Measurements from ENCODE around the gene HRH1.

DNA sequence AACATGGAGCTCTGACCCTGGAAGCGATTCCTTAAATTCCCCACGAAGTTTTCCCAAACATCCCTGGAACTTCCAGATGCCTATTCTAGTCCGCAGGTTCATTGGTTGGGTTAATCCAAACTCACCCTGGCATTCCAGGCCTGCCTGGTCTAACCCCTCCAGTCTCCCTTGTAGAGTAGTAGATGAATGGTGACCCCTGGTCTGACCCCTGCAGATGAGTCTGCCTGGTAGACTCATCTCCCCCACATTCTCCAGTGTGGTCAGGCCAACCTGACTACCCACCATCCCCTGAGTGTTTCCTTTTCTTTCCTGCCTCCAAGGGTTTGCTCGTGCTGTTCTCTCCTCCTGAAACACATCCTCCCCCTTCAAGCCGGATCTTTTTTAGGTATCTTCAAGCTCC lies 10.8 kb upstream of the HRH1 start:
- no peak for TF ChIP-seq SUZ12 (IDR thresholded peaks at IDR 0.05)
- TF ChIP-seq ELF4 (IDR thresholded peaks at IDR 0.05): no peak
- TF ChIP-seq TARDBP (IDR thresholded peaks at IDR 0.05): no peak
- no peak for TF ChIP-seq FOXK2 (IDR thresholded peaks at IDR 0.05)
- no peak for TF ChIP-seq LEF1 (IDR thresholded peaks at IDR 0.05; ENCODE audit: borderline replicate concordance)
- TF ChIP-seq HDGF (IDR thresholded peaks at IDR 0.05; ENCODE audit: borderline replicate concordance): no peak
- TF ChIP-seq, protein P1, sequence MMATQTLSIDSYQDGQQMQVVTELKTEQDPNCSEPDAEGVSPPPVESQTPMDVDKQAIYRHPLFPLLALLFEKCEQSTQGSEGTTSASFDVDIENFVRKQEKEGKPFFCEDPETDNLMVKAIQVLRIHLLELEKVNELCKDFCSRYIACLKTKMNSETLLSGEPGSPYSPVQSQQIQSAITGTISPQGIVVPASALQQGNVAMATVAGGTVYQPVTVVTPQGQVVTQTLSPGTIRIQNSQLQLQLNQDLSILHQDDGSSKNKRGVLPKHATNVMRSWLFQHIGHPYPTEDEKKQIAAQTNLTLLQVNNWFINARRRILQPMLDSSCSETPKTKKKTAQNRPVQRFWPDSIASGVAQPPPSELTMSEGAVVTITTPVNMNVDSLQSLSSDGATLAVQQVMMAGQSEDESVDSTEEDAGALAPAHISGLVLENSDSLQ (IDR thresholded peaks at IDR 0.05): no peak
- TF ChIP-seq FOXM1 (IDR thresholded peaks at IDR 0.05; ENCODE audit: borderline replicate concordance): no peak
- no peak for TF ChIP-seq BHLHE40 (IDR thresholded peaks at IDR 0.05; ENCODE audit: borderline replicate concordance)
- TF ChIP-seq ARNT (IDR thresholded peaks at IDR 0.05): no peak
- TF ChIP-seq SP1 (IDR thresholded peaks at IDR 0.05): no peak
- TF ChIP-seq FOXA1 (IDR thresholded peaks at IDR 0.05): no peak
- no peak for TF ChIP-seq L3MBTL2 (conservative IDR thresholded peaks at IDR 0.05)

Measured in HEK293T (cell line).